GM18526 (cell line): ENCODE measurements around the gene MBNL2.

ENCODE experiments used
- POLR2A ChIP-seq: IDR thresholded peaks from 3 replicates; pipeline ENCODE4 v1.6.1; 2011; ENCODE audit not compliant: insufficient read length; ENCODE audit errors: extremely low read depth

The MBNL2 gene

GRCh38 chr13:97250560-97250959 lies 28.4 kb downstream of the MBNL2 start:
- TF ChIP-seq POLR2A = no peak

GRCh38 chr13:97252735-97253134 lies 30.6 kb downstream of the MBNL2 start:
- no peak for TF ChIP-seq POLR2A

- TF ChIP-seq POLR2A = no peak
Observed at GRCh38 chr13:97253581-97254293, 31.6 kb downstream of the MBNL2 start.

- no peak for TF ChIP-seq POLR2A
Observed at GRCh38 chr13:97254816-97255215, 32.7 kb downstream of the MBNL2 start.

- TF ChIP-seq POLR2A = no peak
Observed at GRCh38 chr13:97255515-97256021, 33.4 kb downstream of the MBNL2 start.

- TF ChIP-seq POLR2A = no peak
Observed at GRCh38 chr13:97256343-97256783, 34.2 kb downstream of the MBNL2 start.

GRCh38 chr13:97257228-97257755 lies 35.2 kb downstream of the MBNL2 start:
- no peak for TF ChIP-seq POLR2A

GRCh38 chr13:97257800-97258799 lies 36.0 kb downstream of the MBNL2 start:
- TF ChIP-seq POLR2A = no peak

- TF ChIP-seq POLR2A = no peak
Observed at GRCh38 chr13:97258801-97259200, 36.7 kb downstream of the MBNL2 start.

- no peak for TF ChIP-seq POLR2A
Observed at GRCh38 chr13:97259410-97259797, 37.3 kb downstream of the MBNL2 start.

- no peak for TF ChIP-seq POLR2A
Observed at GRCh38 chr13:97259798-97260714, 37.9 kb downstream of the MBNL2 start.

- no peak for TF ChIP-seq POLR2A
Observed at GRCh38 chr13:97261254-97262005, 39.3 kb downstream of the MBNL2 start.

GRCh38 chr13:97262058-97262457 lies 39.9 kb downstream of the MBNL2 start:
- TF ChIP-seq POLR2A = no peak

GRCh38 chr13:97263160-97263559 lies 41.0 kb downstream of the MBNL2 start:
- no peak for TF ChIP-seq POLR2A
